ENCODE data around the gene TRMT2A. TPM values are rescaled to one million over a fixed set of nuclear protein-coding genes. Genes with fewer than 3 reads are reported as not detected.

The TRMT2A gene
- total and polyA plus RNA-seq, 2 of the 8 experiments (the other 6 are each of a cell fraction or from before 2014, with no cell fraction given), result 44.9 to 50.3 TPM

GRCh38 chr22:20151276-20151588, 34.2 kb upstream of the TRMT2A start:
- Histone ChIP-seq H3K56ac (replicated peaks; ENCODE audit: insufficient read length, low read depth, low read length) (no peak overlapping the region), H3K4me3 (ENCODE audit: extremely low read depth in 1 of 4, insufficient read depth in 2 of 4, low read depth in 3 of 4, low read length in 4 of 4) (no peak overlapping the region), H2BK12ac (ENCODE audit: low read depth, low read length) (no peak overlapping the region), H3K36me3 (ENCODE audit: control insufficient read depth in 2 of 4, insufficient read depth in 4 of 4, low read length in 3 of 4) (no peaks in the 10 kb centered on the region), H3K14ac (ENCODE audit: insufficient read length) (no peak overlapping the region), H4K91ac (replicated peaks; ENCODE audit: insufficient read length, low read length) (no peak overlapping the region), H3K23ac (ENCODE audit: insufficient read length) (no peak overlapping the region), H3K4me1 (replicated peaks in 1 of 4; ENCODE audit: control insufficient read depth in 3 of 4, insufficient read depth in 4 of 4, low read length in 3 of 4) (no peaks in the 10 kb centered on the region), H2BK120ac (replicated peaks; ENCODE audit: low read depth, low read length) (no peak overlapping the region), H2BK20ac (ENCODE audit: low read length) (no peak overlapping the region), H3K18ac (ENCODE audit: extremely low read depth, low read length) (no peak overlapping the region), H2AK5ac (ENCODE audit: low read depth, low read length) (no peak overlapping the region), H2BK5ac (ENCODE audit: low read depth, low read length) (no peak overlapping the region), H3K27me3 (replicated peaks in 1 of 4; ENCODE audit: control insufficient read depth in 3 of 4, extremely low read depth in 1 of 4, insufficient read depth in 3 of 4, low read length in 3 of 4) (no peaks in the 10 kb centered on the region), H2BK15ac (ENCODE audit: low read length) (no peak overlapping the region), H4K5ac (ENCODE audit: insufficient read length, low read depth, low read length) (no peak overlapping the region), H3K9ac (replicated peaks in 1 of 4; ENCODE audit: extremely low read depth in 1 of 4, low read depth in 3 of 4, low read length in 3 of 4) (no peak overlapping the region), H4K8ac (ENCODE audit: extremely low read depth, insufficient read depth, low read length) (no peak overlapping the region), H3K79me1 (ENCODE audit: low read depth, low read length) (no peaks in the 10 kb centered on the region), H2AFZ (ENCODE audit: low read length) (no peak overlapping the region), H3K4ac (replicated peaks; ENCODE audit: insufficient read length, low read depth, low read length) (no peak overlapping the region), H3K79me2 (ENCODE audit: control insufficient read depth in 1 of 2, insufficient read depth in 2 of 2, low read length in 2 of 2) (no peaks in the 10 kb centered on the region), H3K23me2 (ENCODE audit: low read depth, low read length) (no peaks in the 10 kb centered on the region), H4K20me1 (replicated peaks in 1 of 2; ENCODE audit: control insufficient read depth in 1 of 2, insufficient read depth in 2 of 2, low read length in 2 of 2) (no peaks in the 10 kb centered on the region), H3K4me2 (ENCODE audit: insufficient read depth in 1 of 2, low read depth in 2 of 2, low read length in 2 of 2) (no peak overlapping the region), H3K9me3 (ENCODE audit: insufficient read depth in 2 of 2, low read depth in 1 of 2, low read length in 1 of 2) (no peaks in the 10 kb centered on the region), H3K27ac (ENCODE audit: low read depth, low read length) (no peak overlapping the region)
- CTCF ChIA-PET (ENCODE audit: partially characterized antibody), result interaction anchor here (0.8 to 7.7 kb wide), 6 partner anchors 24 to 135 kb away, joined by 3 to 93 read pairs (median 3); no protein-coding TSS in a partner anchor
- POLR2A ChIA-PET (ENCODE audit: partially characterized antibody), result interaction anchor here (1.2 to 1.8 kb wide), 3 partner anchors 22 to 107 kb away, joined by 3 to 8 read pairs (median 5); partner anchors contain the start of gene TRMT2A
- no peak for TF ChIP-seq NRF1 (IDR thresholded peaks at IDR 0.05; ENCODE audit: low read depth, low read length)
- no peak for TF ChIP-seq CEBPB (IDR thresholded peaks at IDR 0.05; ENCODE audit: low read depth, low read length)
- no peak for TF ChIP-seq NANOG (IDR thresholded peaks at IDR 0.05; ENCODE audit: insufficient read depth, low read depth, low read length, poor library complexity, severe bottlenecking)
- no peak for TF ChIP-seq RNF2 (IDR thresholded peaks at IDR 0.05; ENCODE audit: borderline replicate concordance, low read depth, low read length, missing control alignments, poor library complexity, severe bottlenecking)
- TF ChIP-seq SIN3A (conservative IDR thresholded peaks at IDR 0.05 in 1 of 2, IDR thresholded peaks at IDR 0.05 in 1 of 2; ENCODE audit: low read depth in 1 of 2, low read length in 2 of 2), result no peak
- 94% methylated on average over 4 of the region's 4 CpGs; no CpG with 5 or more reads in 1 of the 2 experiments for WGBS, 2 experiments (ENCODE audit: extremely low coverage in 1 of 2, insufficient coverage in 1 of 2, insufficient read length in 1 of 2, insufficient replicate concordance in 2 of 2, low coverage in 1 of 2, low lambda C conversion rate in 2 of 2, missing lambda C conversion rate in 1 of 2)
- no peak for FAIRE-seq
- DNase-seq (ENCODE audit: low read depth in 1 of 2, low spot score in 2 of 2), result no peak
